ENCODE measurements around the gene USP11.

GRCh38 chrX:47248576-47248975, 15.8 kb downstream of the USP11 start:
- TF ChIP-seq POLR2A (IDR thresholded peaks at IDR 0.05) (no peak), CTCF (IDR thresholded peaks at IDR 0.05) (no peak)
